Colonic mucosa (tissue), 4 donors: Measurements from ENCODE around the gene MEIS1. TPM values are rescaled to one million over a fixed set of nuclear protein-coding genes. Genes with fewer than 3 reads are reported as not detected.
"Not testable (repeated sequence)": the region's sequence is repeated elsewhere in the genome, so short reads cannot be mapped to it uniquely, and the experiment has no call there.

Experiments used
- DNase-seq: peaks from one replicate; pipeline ENCODE4 v3.0.0-alpha.2; 2020
- H3K27ac ChIP-seq: fragments of 200-600 bp; one replicate; pipeline ENCODE4 v1.8.0; 2021
- H3K27me3 ChIP-seq: fragments of 200-600 bp; one replicate; pipeline ENCODE4 v1.8.0; 2021
- H3K36me3 ChIP-seq: fragments of 200-600 bp; one replicate; pipeline ENCODE4 v1.8.0; 2021
- H3K4me1 ChIP-seq: fragments of 200-600 bp; one replicate; pipeline ENCODE4 v1.8.0; 2021; ENCODE audit warnings: mild to moderate bottlenecking
- H3K4me3 ChIP-seq: fragments of 200-600 bp; one replicate; pipeline ENCODE4 v1.8.0; 2021
- H3K9ac ChIP-seq, 2 donors: one replicate each; pipeline ENCODE4 v1.7.0; 2013; ENCODE audit warnings: control low read depth in 2 of 2, low read depth in 2 of 2, low read length in 2 of 2
- H3K9me3 ChIP-seq: fragments of 200-600 bp; one replicate; pipeline ENCODE4 v1.8.0; 2021
- CTCF ChIP-seq: fragments of 200-600 bp; IDR thresholded peaks from one replicate; pipeline ENCODE4 v1.8.0; 2022; ENCODE audit warnings: antibody characterized with exemption, mild to moderate bottlenecking
- intact Hi-C: fragments of 100-400 bp; cut with DNase I; formaldehyde crosslinking; loops from one replicate; pipeline ENCODE4 v1.14.1; 2022
- total RNA-seq, 2 donors: library from RNA; stranded (reverse); fragmentation: NEBNext Ultra II Directional in 1 of 2; extraction: Animal tissue kit (Norgen Biotek cat#: 25700) in 1 of 2; gene quantifications; one replicate each; pipeline ENCODE4 v1.2.1, GENCODE V29; 2021
- donor health status: healthy.
- donor health status: DM: no; HTN: no; CAD: no.
- donor health status: DM: no; HTN: no; CAD: no.

MEIS1 gene
- total RNA-seq, 2 donors from 2014 or later: 8.9 to 23.1 TPM

GRCh38 chr2:66478299-66478698 is 43.4 kb downstream of the MEIS1 start:
- intact Hi-C loops: no loop called here
- Histone ChIP-seq H3K4me3 (no peak overlapping the region), H3K36me3 (no peaks in the 10 kb centered on the region), H3K9me3 (no peaks in the 10 kb centered on the region), H3K4me1 (no peaks in the 10 kb centered on the region), H3K27me3 (no peaks in the 10 kb centered on the region), H3K9ac (no peak overlapping the region), H3K27ac (no peak overlapping the region)
- DNase-seq: no peak
- no peak for TF ChIP-seq CTCF

- no peaks in the 10 kb centered on the region for H3K9me3 ChIP-seq
- H3K27me3 ChIP-seq: no peaks in the 10 kb centered on the region
- TF ChIP-seq CTCF: no peak
- H3K36me3 ChIP-seq: no peaks in the 10 kb centered on the region
- H3K4me1 ChIP-seq: no peaks in the 10 kb centered on the region
- H3K27ac ChIP-seq: no peak overlapping the region
- no peak for DNase-seq
- intact Hi-C loops: no loop called here
- H3K9ac ChIP-seq: no peak overlapping the region
- H3K4me3 ChIP-seq: no peak overlapping the region
Measured at GRCh38 chr2:66478731-66479316, 43.9 kb downstream of the MEIS1 start.

- Histone ChIP-seq H3K4me1 (no peaks in the 10 kb centered on the region), H3K9me3 (no peaks in the 10 kb centered on the region), H3K36me3 (no peaks in the 10 kb centered on the region), H3K27me3 (no peaks in the 10 kb centered on the region), H3K4me3 (no peak overlapping the region), H3K27ac (no peak overlapping the region), H3K9ac (no peak overlapping the region)
- intact Hi-C loops: no loop called here
- no peak for TF ChIP-seq CTCF
- no peak for DNase-seq
Measured at GRCh38 chr2:66481100-66481549, 46.2 kb downstream of the MEIS1 start.

- H3K9ac ChIP-seq, intact Hi-C loops, H3K9me3 ChIP-seq, H3K36me3 ChIP-seq, H3K27me3 ChIP-seq, DNase-seq, H3K4me1 ChIP-seq, H3K4me3 ChIP-seq, H3K27ac ChIP-seq: not testable (repeated sequence)
Measured at GRCh38 chr2:66485252-66485651, 50.3 kb downstream of the MEIS1 start.

- intact Hi-C loops: no loop called here
- DNase-seq: no peak
- Histone ChIP-seq H3K27ac (no peak overlapping the region), H3K36me3 (no peaks in the 10 kb centered on the region), H3K27me3 (no peaks in the 10 kb centered on the region), H3K4me1 (peaks cover 7% of the 10 kb centered on the region), H3K9me3 (no peaks in the 10 kb centered on the region), H3K4me3 (no peak overlapping the region), H3K9ac (no peak overlapping the region)
- TF ChIP-seq CTCF: no peak
Measured at GRCh38 chr2:66488946-66489345, 54.0 kb downstream of the MEIS1 start.

GRCh38 chr2:66489436-66489835 is 54.5 kb downstream of the MEIS1 start:
- Histone ChIP-seq H3K4me1 (peaks cover 7% of the 10 kb centered on the region), H3K4me3 (no peak overlapping the region), H3K27ac (no peak overlapping the region), H3K36me3 (no peaks in the 10 kb centered on the region), H3K9ac (no peak overlapping the region), H3K9me3 (no peaks in the 10 kb centered on the region), H3K27me3 (no peaks in the 10 kb centered on the region)
- no peak for DNase-seq
- no peak for TF ChIP-seq CTCF
- intact Hi-C loops: no loop called here
